Testis (tissue), 2 donors: Measurements from ENCODE around the gene LRP1.

ENCODE experiments used
- POLR2A ChIP-seq: fragments of 450-650 bp; IDR thresholded peaks from one replicate; pipeline ENCODE4 v1.6.1; 2017; ENCODE audit warnings: antibody characterized with exemption, mild to moderate bottlenecking, moderate library complexity
- TF ChIP-seq, protein P1 (sequence below), 3 experiments: fragments of 450-650 bp in 2 of 3; fragments of 200-600 bp in 1 of 3; sonication (generic) in 1 of 3; IDR thresholded peaks; one replicate each; pipeline ENCODE4 v1.5.1; 2016 to 2019; ENCODE audit warnings: antibody characterized with exemption in 3 of 3, mild to moderate bottlenecking in 2 of 3, moderate library complexity in 1 of 3

DNA sequence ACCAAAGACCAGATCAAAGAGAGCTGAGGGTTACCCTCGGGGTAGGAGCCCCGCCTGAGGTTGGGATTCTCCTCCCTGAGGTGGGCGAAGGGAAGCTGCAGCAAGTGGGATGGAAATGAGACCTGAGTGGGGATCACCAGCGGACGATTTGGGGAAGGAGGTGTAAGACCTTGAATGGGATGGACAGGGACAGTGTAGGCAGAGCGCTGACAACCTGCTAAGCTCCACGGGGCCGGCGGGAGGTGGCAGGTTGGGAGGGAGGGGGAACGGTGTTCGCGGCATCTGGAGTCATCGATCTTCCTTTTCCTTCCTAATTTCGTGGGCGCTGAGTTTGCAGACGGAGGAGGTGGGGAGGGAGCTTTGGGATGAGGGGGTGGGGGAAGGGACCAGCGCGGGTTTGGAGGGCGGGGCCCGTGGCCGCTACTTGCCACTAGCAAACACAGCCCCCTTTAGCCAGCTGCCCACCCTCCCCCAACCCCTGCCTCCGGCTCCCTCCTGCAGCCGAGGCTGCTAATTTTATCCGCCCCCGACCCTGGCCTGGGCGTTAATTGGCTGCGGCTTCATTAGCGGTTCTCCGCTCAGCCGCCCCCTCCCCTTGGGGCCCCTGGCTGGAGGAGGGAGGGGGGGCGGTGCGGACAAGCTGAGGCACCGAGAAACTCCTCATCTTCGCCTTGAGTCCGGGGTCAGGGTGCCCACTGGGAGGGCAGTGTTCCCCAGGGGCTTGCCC lies 98.5 kb downstream of the LRP1 start:
- TF ChIP-seq, protein P1, sequence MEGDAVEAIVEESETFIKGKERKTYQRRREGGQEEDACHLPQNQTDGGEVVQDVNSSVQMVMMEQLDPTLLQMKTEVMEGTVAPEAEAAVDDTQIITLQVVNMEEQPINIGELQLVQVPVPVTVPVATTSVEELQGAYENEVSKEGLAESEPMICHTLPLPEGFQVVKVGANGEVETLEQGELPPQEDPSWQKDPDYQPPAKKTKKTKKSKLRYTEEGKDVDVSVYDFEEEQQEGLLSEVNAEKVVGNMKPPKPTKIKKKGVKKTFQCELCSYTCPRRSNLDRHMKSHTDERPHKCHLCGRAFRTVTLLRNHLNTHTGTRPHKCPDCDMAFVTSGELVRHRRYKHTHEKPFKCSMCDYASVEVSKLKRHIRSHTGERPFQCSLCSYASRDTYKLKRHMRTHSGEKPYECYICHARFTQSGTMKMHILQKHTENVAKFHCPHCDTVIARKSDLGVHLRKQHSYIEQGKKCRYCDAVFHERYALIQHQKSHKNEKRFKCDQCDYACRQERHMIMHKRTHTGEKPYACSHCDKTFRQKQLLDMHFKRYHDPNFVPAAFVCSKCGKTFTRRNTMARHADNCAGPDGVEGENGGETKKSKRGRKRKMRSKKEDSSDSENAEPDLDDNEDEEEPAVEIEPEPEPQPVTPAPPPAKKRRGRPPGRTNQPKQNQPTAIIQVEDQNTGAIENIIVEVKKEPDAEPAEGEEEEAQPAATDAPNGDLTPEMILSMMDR (IDR thresholded peaks at IDR 0.05), result no peak
- no peak for TF ChIP-seq POLR2A
